B cell (primary cell): Measurements from ENCODE around the gene PON3. TPM values are rescaled to one million over a fixed set of nuclear protein-coding genes. Genes with fewer than 3 reads are reported as not detected.

Source experiments
- ATAC-seq: fragments of 200-7000 bp; cut with Tn5 transposase; one replicate; pipeline ENCODE4 v1.10.0; 2021; ENCODE audit warnings: low read depth, mild to moderate bottlenecking, moderate number of reproducible peaks, moderate library complexity
- CTCF ChIA-PET: fragments of 350-600 bp; sonication (Branson Sonifier 250); formaldehyde crosslinking; loops from one replicate; lab custom pipeline; 2021; ENCODE audit warnings: antibody characterized with exemption, inconsistent platforms; lab: Charles Lee
- POLR2A ChIA-PET: fragments of 350-600 bp; sonication (Branson Sonifier 250); formaldehyde crosslinking; loops from one replicate; lab custom pipeline; 2021; ENCODE audit warnings: antibody characterized with exemption; lab: Charles Lee
- DNase-seq: peaks from one replicate; pipeline ENCODE4 v3.0.0; 2013
- H2AFZ ChIP-seq: 2 replicates; pipeline ENCODE4 v1.6.1; 2012; ENCODE audit warnings: mild to moderate bottlenecking, low read depth, low read length; ENCODE audit not compliant: insufficient read depth, poor library complexity, severe bottlenecking
- H3K27ac ChIP-seq, 2 donors: 1 replicate in 1 of 2; 2 replicates in 1 of 2; pipeline ENCODE4 v1.5.1; 2012 to 2013; ENCODE audit warnings: low read length in 2 of 2, mild to moderate bottlenecking in 2 of 2, moderate library complexity in 1 of 2
- H3K27me3 ChIP-seq, 4 experiments: fragments of 200-600 bp in 1 of 4; sonication (generic) in 1 of 4; replicated peaks in 1 of 4; 1 replicate in 2 of 4; 2 replicates in 2 of 4; pipeline versions ENCODE4 v1.6.1 to v1.7.0; 2013 to 2016; ENCODE audit warnings: low read length in 3 of 4, mild to moderate bottlenecking in 2 of 4, mixed read lengths in 1 of 4, moderate library complexity in 1 of 4; ENCODE audit not compliant: insufficient read depth in 4 of 4, control insufficient read depth in 3 of 4; ENCODE audit errors: control extremely low read depth in 1 of 4
- H3K36me3 ChIP-seq, 2 experiments: replicated peaks in 1 of 2; 1 replicate in 1 of 2; 2 replicates in 1 of 2; pipeline versions ENCODE4 v1.6.1 to v1.7.1; 2013; ENCODE audit warnings: low read length in 1 of 2; ENCODE audit not compliant: insufficient read depth in 2 of 2, control insufficient read depth in 1 of 2; ENCODE audit errors: control extremely low read depth in 1 of 2, extremely low read depth in 1 of 2
- H3K4me1 ChIP-seq, 2 donors: fragments of 200-600 bp in 1 of 2; sonication (generic) in 1 of 2; 1 replicate in 1 of 2; 2 replicates in 1 of 2; pipeline versions ENCODE4 v1.5.1 to v1.6.1; 2013 to 2017; ENCODE audit warnings: low read length in 2 of 2; ENCODE audit not compliant: control insufficient read depth in 2 of 2, insufficient read depth in 2 of 2
- H3K4me2 ChIP-seq: replicated peaks from 2 replicates; pipeline ENCODE3; 2012; ENCODE audit warnings: mild to moderate bottlenecking, low read depth, low read length; ENCODE audit not compliant: poor library complexity, severe bottlenecking
- H3K4me3 ChIP-seq, 5 experiments: fragments of 200-600 bp in 1 of 5; sonication (generic) in 1 of 5; 1 replicate in 3 of 5; 2 replicates in 2 of 5; pipeline versions ENCODE4 v1.5.1 to v1.7.0; 2011 to 2016; ENCODE audit warnings: low read length in 4 of 5, mild to moderate bottlenecking in 4 of 5, low read depth in 2 of 5, control low read depth in 1 of 5, moderate library complexity in 1 of 5; ENCODE audit not compliant: insufficient read depth in 1 of 5; ENCODE audit errors: control extremely low read depth in 1 of 5, extremely low read depth in 1 of 5
- H3K79me2 ChIP-seq: fragments of 200-600 bp; sonication (generic); one replicate; pipeline ENCODE4 v1.6.0; 2016; ENCODE audit warnings: low read length; ENCODE audit not compliant: control insufficient read depth, insufficient read depth
- H3K9ac ChIP-seq: fragments of 200-600 bp; sonication (generic); 2 replicates; pipeline ENCODE4 v1.6.1; 2017; ENCODE audit warnings: mild to moderate bottlenecking, low read length, moderate library complexity
- H3K9me3 ChIP-seq, 3 donors: one replicate each; pipeline versions ENCODE4 v1.6.1 to v1.7.1; 2013; ENCODE audit warnings: low read length in 2 of 3; ENCODE audit not compliant: control insufficient read depth in 2 of 3, insufficient read depth in 1 of 3; ENCODE audit errors: control extremely low read depth in 1 of 3
- H4K20me1 ChIP-seq: 2 replicates; pipeline ENCODE4 v1.6.0; 2012; ENCODE audit warnings: mild to moderate bottlenecking, low read length; ENCODE audit not compliant: insufficient read depth, control insufficient read depth, poor library complexity, severe bottlenecking
- H3K27ac Mint-ChIP-seq: one replicate; pipeline ENCODE4 v1.8.0; 2021; ENCODE audit warnings: mixed read lengths
- H3K27me3 Mint-ChIP-seq: one replicate; pipeline ENCODE4 v1.8.0; 2021; ENCODE audit warnings: mixed read lengths
- H3K4me1 Mint-ChIP-seq: one replicate; pipeline ENCODE4 v1.8.0; 2021; ENCODE audit warnings: mixed read lengths
- H3K4me3 Mint-ChIP-seq: one replicate; pipeline ENCODE4 v1.8.0; 2021; ENCODE audit warnings: mixed read lengths
- H3K9me3 Mint-ChIP-seq: one replicate; pipeline ENCODE4 v1.8.0; 2022; ENCODE audit warnings: mixed read lengths; ENCODE audit not compliant: insufficient read depth
- CTCF ChIP-seq: fragments of 200-600 bp; IDR thresholded peaks from one replicate; pipeline ENCODE4 v1.8.0; 2022; ENCODE audit warnings: antibody characterized with exemption, mild to moderate bottlenecking
- EZH2 ChIP-seq: IDR thresholded peaks from 2 replicates; pipeline ENCODE4 v1.6.1; 2012; ENCODE audit warnings: borderline replicate concordance, low read depth, mild to moderate bottlenecking, moderate library complexity, low read length; ENCODE audit not compliant: insufficient read depth, poor library complexity, severe bottlenecking
- WGBS: methylation state at CpG from one replicate; pipeline ENCODE4 v1.1.5; 2013; ENCODE audit warnings: missing lambda C conversion rate; ENCODE audit not compliant: insufficient coverage; 5-methylcytosine and 5-hydroxymethylcytosine counted together
- intact Hi-C: fragments of 100-400 bp; cut with micrococcal nuclease; formaldehyde crosslinking; loops from one replicate; pipeline ENCODE4 v1.10.0; 2022
- polyA plus RNA-seq: library from polyadenylated mRNA; depleted of rRNA; stranded (reverse); fragments of >200 nt; gene quantifications from 2 replicates; pipeline ENCODE4 v1.2.3, GENCODE V29; 2012
- total RNA-seq, 2 donors: library from RNA; stranded (reverse); fragments of 120-200 nt in 1 of 2; gene quantifications; 1 replicate in 1 of 2; 2 replicates in 1 of 2; pipeline versions ENCODE4 v1.2.3 to v1.2.4, GENCODE V29; 2013 to 2022

Gene PON3
- total and polyA plus RNA-seq, 2 donors (not counting 1 experiment from before 2014, with no cell fraction given) = not detected

GRCh38 chr7:95407751-95408150, 11.6 kb upstream of the PON3 start:
- no peak for DNase-seq
- Mint-ChIP-seq H3K4me1 (no peaks in the 10 kb centered on the region), H3K4me3 (no peak overlapping the region), H3K27me3 (no peaks in the 10 kb centered on the region), H3K27ac (no peak overlapping the region), H3K9me3 (no peaks in the 10 kb centered on the region)
- Histone ChIP-seq H3K36me3 (peaks cover 0 to 2% of the 10 kb centered on the region in 2 experiments), H3K4me2 (no peak overlapping the region), H3K79me2 (no peaks in the 10 kb centered on the region), H3K27ac (no peak overlapping the region), H4K20me1 (no peaks in the 10 kb centered on the region), H2AFZ (no peak overlapping the region), H3K4me1 (no peaks in the 10 kb centered on the region), H3K9me3 (no peaks in the 10 kb centered on the region), H3K27me3 (no peaks in the 10 kb centered on the region), H3K4me3 (no peak overlapping the region), H3K9ac (no peak overlapping the region)
- POLR2A ChIA-PET = no interaction called here
- TF ChIP-seq CTCF = no peak
- 92% methylated on average over 2 of the region's 2 CpGs for WGBS
- intact Hi-C loops = no loop called here
- ATAC-seq = no peak
- CTCF ChIA-PET = no interaction called here

- Histone ChIP-seq H3K4me3 (no peak overlapping the region), H3K79me2 (no peaks in the 10 kb centered on the region), H3K9ac (no peak overlapping the region), H3K36me3 (peaks cover 0 to 2% of the 10 kb centered on the region in 2 experiments), H3K4me2 (no peak overlapping the region), H3K27me3 (no peaks in the 10 kb centered on the region), H4K20me1 (no peaks in the 10 kb centered on the region), H3K9me3 (no peaks in the 10 kb centered on the region), H2AFZ (no peak overlapping the region), H3K4me1 (no peaks in the 10 kb centered on the region), H3K27ac (no peak overlapping the region)
- Mint-ChIP-seq H3K4me3 (no peak overlapping the region), H3K4me1 (no peaks in the 10 kb centered on the region), H3K27ac (no peak overlapping the region), H3K27me3 (no peaks in the 10 kb centered on the region), H3K9me3 (no peaks in the 10 kb centered on the region)
- ATAC-seq (no peak), DNase-seq (no peak)
- WGBS = no CpG with 5 or more reads among the region's 6 CpGs
- TF ChIP-seq EZH2 = no peak
- TF ChIP-seq CTCF = no peak
- intact Hi-C loops = no loop called here
- ChIA-PET CTCF (no interaction called here), POLR2A (no interaction called here)
These were observed 9.6 kb upstream of the PON3 start for GRCh38 chr7:95405800-95406199.
